Heart right ventricle (tissue), 16 donors: ENCODE measurements around the gene RTTN. TPM values are rescaled to one million over a fixed set of nuclear protein-coding genes. Genes with fewer than 3 reads are reported as not detected.
A peak's percentile ranks its signal among the peaks of the same experiment; 100 is the strongest.

Experiments used
- ATAC-seq, 8 donors: fragments of 200-7000 bp; cut with Tn5 transposase; one replicate each; pipeline ENCODE4 v1.9.1; 2020; ENCODE audit warnings: mild to moderate bottlenecking in 8 of 8, moderate library complexity in 8 of 8, moderate number of reproducible peaks in 1 of 8
- DNase-seq, 2 donors: peaks; one replicate each; pipeline ENCODE4 v3.0.0-alpha.2; 2020
- H3K27ac ChIP-seq, 10 donors: fragments of 200-600 bp; sonication (generic) in 2 of 10; one replicate each; pipeline versions ENCODE4 v1.5.0 to v1.8.0; 2020 to 2022; ENCODE audit warnings: mild to moderate bottlenecking in 3 of 10
- H3K27me3 ChIP-seq, 7 donors: fragments of 200-600 bp; one replicate each; pipeline ENCODE4 v1.8.0; 2021 to 2022; ENCODE audit warnings: mild to moderate bottlenecking in 2 of 7
- H3K36me3 ChIP-seq, 9 donors: fragments of 200-600 bp; sonication (generic) in 1 of 9; one replicate each; pipeline versions ENCODE4 v1.5.0 to v1.8.0; 2020 to 2022; ENCODE audit warnings: mild to moderate bottlenecking in 2 of 9
- H3K4me1 ChIP-seq, 9 donors: fragments of 200-600 bp; sonication (generic) in 1 of 9; one replicate each; pipeline versions ENCODE4 v1.5.0 to v1.8.0; 2020 to 2022; ENCODE audit warnings: mild to moderate bottlenecking in 4 of 9
- H3K4me3 ChIP-seq, 10 donors: fragments of 200-600 bp; sonication (generic) in 2 of 10; one replicate each; pipeline versions ENCODE4 v1.5.0 to v1.8.0; 2020 to 2022; ENCODE audit warnings: mild to moderate bottlenecking in 7 of 10, moderate library complexity in 2 of 10
- H3K9me3 ChIP-seq, 11 donors: fragments of 200-600 bp in 10 of 11; sonication (generic) in 2 of 11; one replicate each; pipeline versions ENCODE4 v1.5.0 to v1.8.0; 2013 to 2022; ENCODE audit warnings: mild to moderate bottlenecking in 2 of 11, control low read depth in 1 of 11, moderate library complexity in 1 of 11
- WGBS, 2 donors: extraction: QIAGEN DNeasy Blood & Tissue Kit; methylation state at CpG; one replicate each; pipeline ENCODE4 v1.1.7; 2013; ENCODE audit warnings: inconsistent platforms in 1 of 2; 5-methylcytosine and 5-hydroxymethylcytosine counted together
- intact Hi-C, 10 donors: fragments of 100-400 bp; cut with DNase I; formaldehyde crosslinking; loops; one replicate each; pipeline versions ENCODE4 v1.11.1 to v1.14.2; 2022
- polyA plus RNA-seq, 2 donors: library from polyadenylated mRNA; stranded (reverse); fragments of 200-250 nt; gene quantifications; one replicate each; pipeline ENCODE4 v1.2.3, GENCODE V29; 2013
- total RNA-seq, 10 donors: library from RNA; stranded (reverse); fragmentation: NEBNext Ultra II Directional in 3 of 10; extraction: Animal tissue kit (Norgen Biotek cat#: 25700) in 3 of 10; gene quantifications; one replicate each; pipeline versions ENCODE4 v1.2.1 to v1.2.4, GENCODE V29; 2021 to 2023
- TF ChIP-seq, protein P1 (sequence below), 9 donors: fragments of 200-600 bp; sonication (generic) in 2 of 9; IDR thresholded peaks; one replicate each; pipeline versions ENCODE4 v1.5.0 to v1.8.0; 2021 to 2022; ENCODE audit warnings: antibody characterized with exemption in 9 of 9, mild to moderate bottlenecking in 5 of 9, moderate library complexity in 1 of 9
- donor health status: Arrhythmogenic right ventricular cardiomyopathy.
- donor health status: ischemic (EF 13 %, LVEDD 7.1; RV severe dilation, severe dysfunction).
- donor health status: healthy with polysubstance abuse.
- donor health status: DM: no; HTN: yes; CAD: no.
- donor health status: DM: no; HTN: no; CAD: no.
- donor health status: ischemic (EF 25% LVEDD 6.9; RV normal size, moderate dysfunction).
- donor health status: ischemic (EF 25% LVEDD 5.7; RV mildly dilated, moderate dysfunction).
- donor health status: healthy.
- donor health status: DM: yes; HTN: yes; CAD: no.
- donor health status: Ischemic cardiomyopathy.
- donor health status: ischemic (EF 35%, LVEDD 5.7; RV mildly dilated, moderate dysfunction).
- donor health status: nonischemic (EF 11% LVEDD 7.7; RV severe dilation, severe dysfunction).
- donor health status: DM: yes; HTN: yes; CAD: no.
- donor health status: PGD.
- donor health status: ischemic (EF 29% LVEDD 5.4; RV normal size, mild dysfunction).
- donor health status: nonischemic (EF 23%, LVEDD 6.1; RV moderate dilation, normal function).

RTTN gene
- total and polyA plus RNA-seq, 12 donors: 3.5 to 15.7 (median 9.4) TPM

DNA sequence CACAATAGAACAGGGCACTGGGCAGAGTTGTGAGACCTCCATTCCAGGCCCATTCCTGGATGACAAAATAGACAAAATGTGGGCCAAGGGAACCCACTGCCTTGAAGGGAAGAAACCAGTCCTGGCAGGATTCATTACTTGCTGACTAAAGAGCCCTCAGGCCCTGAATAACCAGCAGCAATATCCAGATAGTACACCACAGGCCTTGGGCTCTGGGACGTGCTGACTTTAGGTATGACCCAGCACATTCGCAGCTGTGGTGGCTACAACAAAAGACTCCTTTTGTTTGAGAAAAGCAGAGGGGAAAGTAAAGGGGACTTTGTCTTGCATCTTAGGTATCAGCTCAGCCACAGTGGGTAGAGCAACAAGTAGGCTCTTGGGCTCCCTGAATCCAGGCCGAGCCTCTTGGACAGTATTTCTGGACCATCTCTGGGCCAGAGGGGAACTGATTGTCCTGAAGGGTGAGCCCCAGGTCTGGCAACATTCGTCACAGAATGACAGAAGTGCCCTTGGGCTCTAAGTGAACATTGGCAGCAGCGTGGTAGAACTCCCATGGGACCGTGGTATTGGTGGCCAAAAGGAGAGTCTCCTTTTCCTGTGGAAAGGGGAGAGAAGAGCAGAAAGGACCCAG, 167.9 kb downstream of the RTTN start:
- TF ChIP-seq, protein P1, sequence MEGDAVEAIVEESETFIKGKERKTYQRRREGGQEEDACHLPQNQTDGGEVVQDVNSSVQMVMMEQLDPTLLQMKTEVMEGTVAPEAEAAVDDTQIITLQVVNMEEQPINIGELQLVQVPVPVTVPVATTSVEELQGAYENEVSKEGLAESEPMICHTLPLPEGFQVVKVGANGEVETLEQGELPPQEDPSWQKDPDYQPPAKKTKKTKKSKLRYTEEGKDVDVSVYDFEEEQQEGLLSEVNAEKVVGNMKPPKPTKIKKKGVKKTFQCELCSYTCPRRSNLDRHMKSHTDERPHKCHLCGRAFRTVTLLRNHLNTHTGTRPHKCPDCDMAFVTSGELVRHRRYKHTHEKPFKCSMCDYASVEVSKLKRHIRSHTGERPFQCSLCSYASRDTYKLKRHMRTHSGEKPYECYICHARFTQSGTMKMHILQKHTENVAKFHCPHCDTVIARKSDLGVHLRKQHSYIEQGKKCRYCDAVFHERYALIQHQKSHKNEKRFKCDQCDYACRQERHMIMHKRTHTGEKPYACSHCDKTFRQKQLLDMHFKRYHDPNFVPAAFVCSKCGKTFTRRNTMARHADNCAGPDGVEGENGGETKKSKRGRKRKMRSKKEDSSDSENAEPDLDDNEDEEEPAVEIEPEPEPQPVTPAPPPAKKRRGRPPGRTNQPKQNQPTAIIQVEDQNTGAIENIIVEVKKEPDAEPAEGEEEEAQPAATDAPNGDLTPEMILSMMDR (IDR thresholded peaks at IDR 0.05): no peak
- peaks cover 0 to 12% (median 0%) of the 10 kb centered on the region in 9 donors for H3K36me3 ChIP-seq
- no peaks in the 10 kb centered on the region for H3K27me3 ChIP-seq
- intact Hi-C loops: no loop called here
- ATAC-seq (peak in 3 of 8 donors; percentile 35 to 86 (median 70)), DNase-seq (no peak)
- peaks cover 0 to 4% (median 0%) of the 10 kb centered on the region in 11 donors for H3K9me3 ChIP-seq
- no peaks in the 10 kb centered on the region for H3K4me1 ChIP-seq
- peak overlapping the region in 1 of 10 donors; percentile 33 for H3K27ac ChIP-seq
- 75 to 82% methylated on average over 6 of the region's 6 CpGs for WGBS, 2 donors
- H3K4me3 ChIP-seq: no peak overlapping the region

DNA sequence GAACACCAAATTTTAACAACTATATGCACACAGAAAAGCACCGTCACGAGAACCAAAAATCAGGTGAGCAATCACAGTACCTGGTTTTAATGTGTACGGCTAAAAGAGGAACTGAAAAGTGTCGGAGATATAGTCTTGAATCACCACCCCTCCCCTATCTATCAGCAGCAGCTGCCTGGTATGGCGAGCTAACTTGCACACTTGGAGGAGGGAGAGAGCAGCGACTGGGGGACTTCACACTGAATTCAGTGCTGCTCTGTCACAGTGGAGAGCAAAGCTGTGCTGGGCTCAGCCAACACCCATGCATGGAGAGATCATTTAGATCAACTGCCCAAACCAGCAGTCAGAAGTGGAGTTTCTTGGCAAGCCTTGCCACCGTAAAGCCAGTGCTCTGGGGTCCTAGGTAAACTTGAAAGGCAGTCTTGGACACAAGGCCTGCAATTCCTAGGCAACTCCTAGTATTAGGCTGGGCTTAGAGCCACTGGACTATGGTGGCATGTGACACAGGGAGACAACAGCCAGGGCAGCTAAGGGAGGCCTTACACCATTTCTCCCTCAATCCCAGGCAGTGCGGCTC, 168.6 kb downstream of the RTTN start:
- TF ChIP-seq, protein P1 (IDR thresholded peaks at IDR 0.05): no peak
- intact Hi-C loops: no loop called here
- no peaks in the 10 kb centered on the region for H3K4me1 ChIP-seq
- H3K27ac ChIP-seq: no peak overlapping the region
- H3K27me3 ChIP-seq: no peaks in the 10 kb centered on the region
- peaks cover 0 to 4% (median 0%) of the 10 kb centered on the region in 11 donors for H3K9me3 ChIP-seq
- peak in 3 of 8 donors; percentile 31 to 68 (median 50) for ATAC-seq
- WGBS, 2 donors: 95 to 97% methylated on average over 8 of the region's 8 CpGs
- no peak overlapping the region for H3K4me3 ChIP-seq
- DNase-seq: no peak
- peaks cover 0 to 12% (median 0%) of the 10 kb centered on the region in 9 donors for H3K36me3 ChIP-seq

DNA sequence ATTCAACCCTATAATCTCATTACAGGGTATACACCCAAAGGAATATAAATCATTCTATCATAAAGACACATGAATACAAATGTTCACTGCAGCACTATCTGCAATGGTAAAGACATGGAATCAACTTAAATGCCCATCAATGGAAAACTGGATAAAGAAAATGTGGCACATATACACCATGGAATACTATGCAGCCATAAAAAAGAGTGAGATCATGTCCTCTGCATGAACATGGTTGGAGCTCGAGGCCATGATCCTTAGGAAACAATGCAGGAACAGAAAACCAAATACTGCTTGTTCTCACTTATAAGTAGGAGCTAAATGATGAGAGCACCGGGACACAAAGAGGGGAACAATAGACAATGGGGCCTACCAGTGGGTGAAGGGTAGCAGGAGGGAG, 169.3 kb downstream of the RTTN start:
- ATAC-seq: no peak
- TF ChIP-seq, protein P1 (IDR thresholded peaks at IDR 0.05): no peak

DNA sequence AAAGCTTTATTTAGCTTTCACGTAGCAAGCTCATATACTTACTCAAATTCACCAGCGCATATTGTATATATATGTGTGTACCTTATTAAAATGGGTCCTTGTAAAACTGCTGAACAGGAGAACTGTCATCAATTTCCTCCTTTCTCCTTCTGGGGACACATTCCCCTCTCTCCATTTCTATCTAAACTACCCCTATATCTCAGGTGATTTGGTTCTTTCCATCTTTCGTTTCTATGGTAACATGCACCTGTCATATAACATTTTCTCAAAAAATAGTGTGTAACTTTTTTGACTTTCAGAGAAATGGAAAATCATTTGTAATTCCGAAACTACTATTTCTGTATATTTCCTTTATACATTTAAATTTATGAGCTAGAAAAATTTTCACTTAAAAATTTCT, 174.3 kb downstream of the RTTN start:
- 96 to 97% methylated on average over 4 of the region's 4 CpGs for WGBS, 2 donors
- H3K36me3 ChIP-seq: peaks cover 0 to 45% (median 8%) of the 10 kb centered on the region in 9 donors
- H3K4me3 ChIP-seq: no peak overlapping the region
- H3K27me3 ChIP-seq: no peaks in the 10 kb centered on the region
- no peak overlapping the region for H3K27ac ChIP-seq
- ATAC-seq: no peak
- intact Hi-C loops: no loop called here
- no peaks in the 10 kb centered on the region for H3K4me1 ChIP-seq
- peaks cover 0 to 2% (median 0%) of the 10 kb centered on the region in 11 donors for H3K9me3 ChIP-seq
- TF ChIP-seq, protein P1 (IDR thresholded peaks at IDR 0.05): no peak
- DNase-seq: no peak

More for the DNA sequence above, 169.3 kb downstream of the RTTN start:
- no peaks in the 10 kb centered on the region for H3K27me3 ChIP-seq
- intact Hi-C loops: no loop called here
- peaks cover 0 to 12% (median 0%) of the 10 kb centered on the region in 9 donors for H3K36me3 ChIP-seq
- no peak overlapping the region for H3K4me3 ChIP-seq
- H3K27ac ChIP-seq: no peak overlapping the region
- no peak for DNase-seq
- H3K4me1 ChIP-seq: no peaks in the 10 kb centered on the region
- peaks cover 0 to 4% (median 0%) of the 10 kb centered on the region in 11 donors for H3K9me3 ChIP-seq
- WGBS, 2 donors: 93 to 100% methylated on average over 2 of the region's 2 CpGs
